ENCODE data around the gene CILP. TPM values are rescaled to one million over a fixed set of nuclear protein-coding genes. Genes with fewer than 3 reads are reported as not detected.

Gene CILP
- total and polyA plus RNA-seq, 2 of the 13 experiments (the other 11 are each of a cell fraction or from before 2014, with no cell fraction given): 0.03 TPM; not detected in 1

DNA sequence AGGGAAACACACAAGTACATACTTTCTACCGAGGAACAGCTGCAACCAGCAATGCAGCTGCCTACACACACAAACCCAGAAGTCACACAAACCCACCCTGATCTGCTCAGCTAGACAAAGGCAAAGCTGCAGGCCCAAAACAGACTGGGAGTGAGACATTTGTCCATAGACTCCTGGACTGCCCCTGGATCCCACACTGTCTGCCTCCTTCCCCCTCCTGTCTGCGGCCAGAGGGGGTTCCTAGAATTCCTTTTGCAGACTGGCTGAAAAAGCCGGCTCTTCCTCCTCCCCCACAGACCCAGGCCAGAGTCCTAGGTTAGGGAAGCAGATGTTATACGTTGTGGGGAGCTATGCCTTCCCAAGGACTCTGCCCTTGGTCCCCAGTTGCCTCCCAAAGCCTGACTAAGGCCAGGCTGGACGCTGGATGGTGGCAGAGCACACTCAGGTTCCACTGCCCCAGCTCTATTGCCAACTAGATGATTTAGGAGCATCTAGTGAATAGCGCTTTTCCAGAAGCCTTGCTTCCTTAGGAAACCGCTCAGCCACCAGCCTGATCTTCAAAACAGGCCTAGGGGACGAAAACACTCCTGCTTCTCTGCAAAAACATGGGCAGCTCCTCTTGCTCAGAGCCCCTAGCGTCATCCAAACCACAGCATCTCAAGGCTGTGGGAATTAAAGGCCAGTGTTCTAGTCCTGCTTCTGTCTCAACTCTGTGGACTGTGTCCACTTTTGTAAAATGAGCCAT is 37.4 kb upstream of the CILP start:
- no peak overlapping the region for H3K9ac ChIP-seq (ENCODE audit: insufficient read depth, low read depth, low read length)
- in situ Hi-C loops (cut with HindIII; ENCODE audit: extremely low pct_ligation_motif_present, low pct_unique_long_range_greater_than_20kb) (no loop called here), intact Hi-C loops (cut with micrococcal nuclease; ENCODE audit: unreplicated experiment) (no loop called here)
- CTCF ChIA-PET (ENCODE audit: low intra/inter-chr PET ratio, low total read pairs): no interaction called here
- H3K36me3 ChIP-seq (replicated peaks in 1 of 2; ENCODE audit: control insufficient read depth in 1 of 2, insufficient read depth in 2 of 2, low read length in 2 of 2): no peaks in the 10 kb centered on the region; a peak in 1 of 5 replicates
- no peaks in the 10 kb centered on the region for H3K27me3 ChIP-seq (ENCODE audit: control insufficient read depth in 1 of 2, insufficient read depth in 2 of 2, low read length in 2 of 2)
- H4K20me1 ChIP-seq (ENCODE audit: insufficient read depth, low read length): no peaks in the 10 kb centered on the region
- BruUV-seq (replicated peaks): no TSS peak
- no peak overlapping the region for H3K4me2 ChIP-seq (ENCODE audit: low read depth, low read length)
- H3K4me1 ChIP-seq (ENCODE audit: insufficient read depth, low read length): peaks cover 51% of the 10 kb centered on the region
- TF ChIP-seq, protein P1, sequence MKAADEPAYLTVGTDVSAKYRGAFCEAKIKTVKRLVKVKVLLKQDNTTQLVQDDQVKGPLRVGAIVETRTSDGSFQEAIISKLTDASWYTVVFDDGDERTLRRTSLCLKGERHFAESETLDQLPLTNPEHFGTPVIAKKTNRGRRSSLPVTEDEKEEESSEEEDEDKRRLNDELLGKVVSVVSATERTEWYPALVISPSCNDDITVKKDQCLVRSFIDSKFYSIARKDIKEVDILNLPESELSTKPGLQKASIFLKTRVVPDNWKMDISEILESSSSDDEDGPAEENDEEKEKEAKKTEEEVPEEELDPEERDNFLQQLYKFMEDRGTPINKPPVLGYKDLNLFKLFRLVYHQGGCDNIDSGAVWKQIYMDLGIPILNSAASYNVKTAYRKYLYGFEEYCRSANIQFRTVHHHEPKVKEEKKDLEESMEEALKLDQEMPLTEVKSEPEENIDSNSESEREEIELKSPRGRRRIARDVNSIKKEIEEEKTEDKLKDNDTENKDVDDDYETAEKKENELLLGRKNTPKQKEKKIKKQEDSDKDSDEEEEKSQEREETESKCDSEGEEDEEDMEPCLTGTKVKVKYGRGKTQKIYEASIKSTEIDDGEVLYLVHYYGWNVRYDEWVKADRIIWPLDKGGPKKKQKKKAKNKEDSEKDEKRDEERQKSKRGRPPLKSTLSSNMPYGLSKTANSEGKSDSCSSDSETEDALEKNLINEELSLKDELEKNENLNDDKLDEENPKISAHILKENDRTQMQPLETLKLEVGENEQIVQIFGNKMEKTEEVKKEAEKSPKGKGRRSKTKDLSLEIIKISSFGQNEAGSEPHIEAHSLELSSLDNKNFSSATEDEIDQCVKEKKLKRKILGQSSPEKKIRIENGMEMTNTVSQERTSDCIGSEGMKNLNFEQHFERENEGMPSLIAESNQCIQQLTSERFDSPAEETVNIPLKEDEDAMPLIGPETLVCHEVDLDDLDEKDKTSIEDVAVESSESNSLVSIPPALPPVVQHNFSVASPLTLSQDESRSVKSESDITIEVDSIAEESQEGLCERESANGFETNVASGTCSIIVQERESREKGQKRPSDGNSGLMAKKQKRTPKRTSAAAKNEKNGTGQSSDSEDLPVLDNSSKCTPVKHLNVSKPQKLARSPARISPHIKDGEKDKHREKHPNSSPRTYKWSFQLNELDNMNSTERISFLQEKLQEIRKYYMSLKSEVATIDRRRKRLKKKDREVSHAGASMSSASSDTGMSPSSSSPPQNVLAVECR (CRISPR knock-in tag; IDR thresholded peaks at IDR 0.05; ENCODE audit: borderline replicate concordance): no peak
- TF ChIP-seq ZNF12 (CRISPR knock-in tag; IDR thresholded peaks at IDR 0.05) (no peak), CHD2 (IDR thresholded peaks at IDR 0.05; ENCODE audit: low read depth, low read length) (no peak), BCL6 (CRISPR knock-in tag; IDR thresholded peaks at IDR 0.05) (no peak), TFE3 (CRISPR knock-in tag; IDR thresholded peaks at IDR 0.05) (no peak)
- TF ChIP-seq, protein P2, sequence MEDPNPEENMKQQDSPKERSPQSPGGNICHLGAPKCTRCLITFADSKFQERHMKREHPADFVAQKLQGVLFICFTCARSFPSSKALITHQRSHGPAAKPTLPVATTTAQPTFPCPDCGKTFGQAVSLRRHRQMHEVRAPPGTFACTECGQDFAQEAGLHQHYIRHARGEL (CRISPR knock-in tag; IDR thresholded peaks at IDR 0.05): no peak
- no peak overlapping the region for H2AFZ ChIP-seq (ENCODE audit: low read length)
- no peaks in the 10 kb centered on the region for H3K79me2 ChIP-seq (ENCODE audit: insufficient read depth, low read length)
- DNase-seq (ENCODE audit: low spot score): no peak
- ATAC-seq: peak; percentile 20; the same call in 2 of the 3 replicates
- POLR2A ChIA-PET: interaction anchor here (1.3 kb wide), 1 partner anchor 52 kb away, joined by 3 read pairs; no protein-coding TSS in a partner anchor
- WGBS (ENCODE audit: low lambda C conversion rate): 61% methylated on average over 6 of the region's 9 CpGs
- H3K4me3 ChIP-seq (replicated peaks in 1 of 3; ENCODE audit: insufficient read depth in 1 of 3, low read depth in 2 of 3, low read length in 3 of 3): no peak overlapping the region
- H3K9me3 ChIP-seq (ENCODE audit: low read length): no peaks in the 10 kb centered on the region
- no peak overlapping the region for H3K27ac ChIP-seq (ENCODE audit: extremely low read length, insufficient read depth, low read length)
- no peak for FAIRE-seq
